Jurkat, Clone E6-1 (cell line): ENCODE data around the gene MAPK8IP3.
"Not testable (repeated sequence)": the region's sequence is repeated elsewhere in the genome, so short reads cannot be mapped to it uniquely, and the experiment has no call there.

Experiments used
- DNase-seq: peaks from one replicate; pipeline ENCODE4 v3.0.0-alpha.2; 2011; ENCODE audit warnings: low read depth, low spot score
- H3K4me3 ChIP-seq: 2 replicates; pipeline ENCODE4 v1.5.1; 2011; ENCODE audit warnings: mild to moderate bottlenecking, low read length, control low read depth, moderate library complexity

Gene MAPK8IP3

DNA sequence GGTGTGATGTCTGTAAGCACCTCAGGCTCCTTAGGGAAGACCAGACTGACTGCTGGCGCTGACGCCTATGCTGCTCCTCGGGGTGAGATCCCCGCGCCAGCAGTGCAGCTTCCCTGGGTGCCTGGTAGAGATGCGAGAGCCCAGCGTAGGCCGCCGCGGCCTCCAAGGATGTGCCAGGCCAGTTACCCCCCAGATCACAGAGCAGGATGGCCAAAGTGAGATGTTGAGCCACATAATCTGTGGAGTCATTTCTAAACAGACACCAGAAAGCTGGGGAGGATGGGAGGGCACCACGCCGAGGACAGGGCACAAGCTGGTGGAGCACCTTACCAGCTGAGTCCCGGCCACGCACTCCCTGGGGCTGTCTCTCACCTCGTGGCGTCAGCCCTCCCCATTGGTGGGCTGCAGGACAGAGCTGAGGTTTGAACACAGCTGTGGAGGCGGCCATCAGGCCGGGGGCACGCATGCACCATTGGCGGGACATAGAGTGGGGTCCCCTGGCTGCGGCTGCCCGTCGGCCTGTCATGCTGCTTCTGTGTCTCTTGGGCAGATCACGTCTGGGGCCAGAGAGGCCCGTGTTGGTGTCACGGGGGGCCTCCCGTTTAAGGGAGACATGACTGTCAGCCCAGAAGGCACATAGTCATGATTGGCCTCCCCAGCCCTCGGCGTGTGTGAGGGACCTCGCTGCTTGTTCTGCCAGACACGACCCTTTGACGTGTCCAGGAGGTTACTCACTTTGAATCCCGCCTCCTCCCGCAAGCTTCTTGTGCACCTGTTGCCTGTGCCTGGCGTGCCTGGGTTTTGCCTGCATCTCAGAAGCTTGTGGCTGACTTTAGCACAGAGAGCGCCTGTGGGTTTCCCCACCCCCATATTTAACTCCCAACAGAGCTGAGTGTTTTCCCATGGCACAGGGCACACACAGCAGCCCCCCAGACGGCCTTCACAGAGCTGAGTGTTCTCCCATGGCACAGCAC, 21.9 kb downstream of the MAPK8IP3 start:
- no peak for DNase-seq
- no peak overlapping the region for H3K4me3 ChIP-seq

DNA sequence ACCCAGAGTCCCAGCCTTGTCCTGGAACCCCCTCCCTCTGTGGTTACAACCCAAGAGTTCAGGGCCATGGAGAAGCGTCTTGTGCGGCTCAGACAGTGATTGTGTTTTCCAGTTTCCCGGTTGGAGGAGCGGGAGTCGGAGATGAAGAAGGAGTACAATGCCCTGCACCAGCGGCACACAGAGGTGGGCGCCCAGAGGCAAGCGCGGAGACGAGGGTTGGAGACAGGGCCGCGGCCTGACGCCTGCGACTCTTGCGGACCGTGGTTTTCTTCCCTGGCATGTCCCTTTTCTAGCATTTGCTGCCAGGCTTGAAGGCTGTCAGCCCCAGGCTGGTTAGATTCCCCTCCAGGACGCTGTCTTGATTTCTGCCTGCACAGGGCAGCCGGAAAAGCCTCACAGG, 23.0 kb downstream of the MAPK8IP3 start:
- DNase-seq: no peak
- H3K4me3 ChIP-seq: no peak overlapping the region

DNA sequence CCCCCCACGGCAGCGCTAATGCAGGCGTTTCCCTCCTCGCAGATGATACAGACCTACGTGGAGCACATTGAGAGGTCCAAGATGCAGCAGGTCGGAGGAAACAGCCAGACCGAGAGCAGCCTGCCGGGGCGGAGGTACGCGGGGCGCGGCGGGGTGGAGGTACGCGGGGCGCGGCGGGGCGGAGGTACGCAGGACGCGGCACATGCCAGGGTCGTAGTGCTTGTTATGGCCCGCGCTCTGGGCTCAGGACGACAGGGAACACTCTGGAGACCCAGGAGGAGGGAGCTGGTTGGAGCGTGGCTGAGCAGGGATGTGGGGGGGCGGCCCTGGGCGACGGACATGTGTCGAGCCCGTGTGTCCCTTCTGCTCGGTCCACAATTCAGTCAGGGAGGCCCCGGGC, 23.4 kb downstream of the MAPK8IP3 start:
- DNase-seq: no peak
- H3K4me3 ChIP-seq: no peak overlapping the region

- DNase-seq: no peak
- no peak overlapping the region for H3K4me3 ChIP-seq
Observed at GRCh38 chr16:1731073-1731472, 25.1 kb downstream of the MAPK8IP3 start.

GRCh38 chr16:1731603-1732002, 25.6 kb downstream of the MAPK8IP3 start:
- H3K4me3 ChIP-seq: no peak overlapping the region
- no peak for DNase-seq

GRCh38 chr16:1732071-1732470, 26.1 kb downstream of the MAPK8IP3 start:
- no peak for DNase-seq
- H3K4me3 ChIP-seq: no peak overlapping the region

- not testable (repeated sequence) for DNase-seq, H3K4me3 ChIP-seq
Observed at GRCh38 chr16:1732551-1732987, 26.6 kb downstream of the MAPK8IP3 start.

- no peak for DNase-seq
Observed at GRCh38 chr16:1734123-1734522, 28.1 kb downstream of the MAPK8IP3 start.

GRCh38 chr16:1734816-1735215, 28.8 kb downstream of the MAPK8IP3 start:
- DNase-seq: no peak
- no peak overlapping the region for H3K4me3 ChIP-seq

More at GRCh38 chr16:1734123-1734522, 28.1 kb downstream of the MAPK8IP3 start:
- H3K4me3 ChIP-seq: no peak overlapping the region

- no peak for DNase-seq
- no peak overlapping the region for H3K4me3 ChIP-seq
Observed at GRCh38 chr16:1740234-1740633, 34.2 kb downstream of the MAPK8IP3 start.

DNA sequence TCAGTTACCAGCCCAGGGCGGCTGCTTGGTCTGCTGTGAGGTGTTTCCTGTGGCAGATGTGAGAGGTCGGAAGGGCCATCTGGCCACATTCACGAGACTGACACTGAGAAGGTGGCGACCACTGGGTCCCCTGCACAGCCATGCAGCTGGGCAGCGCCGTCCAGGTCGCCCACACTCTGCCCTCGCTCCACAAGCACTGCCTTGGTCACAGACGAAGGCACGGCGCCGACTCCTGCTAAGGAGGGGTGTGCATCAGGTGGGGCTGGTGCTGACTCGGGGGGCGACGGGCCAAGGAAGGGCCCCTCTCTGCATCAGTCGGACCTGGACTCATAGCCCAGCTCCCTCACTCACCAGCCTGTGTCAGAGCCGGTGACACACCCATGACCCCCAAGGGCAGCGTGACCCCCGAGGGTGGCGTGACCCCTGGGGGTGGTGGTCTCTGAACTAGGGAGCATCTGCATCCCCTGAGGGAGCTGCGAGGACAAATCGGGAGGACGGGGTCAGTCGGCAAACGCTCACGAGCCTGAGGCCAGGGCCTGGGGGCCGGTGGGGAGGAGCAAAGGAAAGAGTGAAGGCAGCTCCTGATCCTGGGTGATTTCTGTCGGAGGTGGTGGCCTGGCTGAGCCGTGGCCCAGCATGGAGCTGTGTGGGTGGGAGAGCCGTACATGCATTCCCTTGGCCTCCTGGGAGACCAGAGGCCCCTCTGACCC, 34.9 kb downstream of the MAPK8IP3 start:
- no peak overlapping the region for H3K4me3 ChIP-seq
- DNase-seq: no peak

GRCh38 chr16:1741553-1742165, 35.7 kb downstream of the MAPK8IP3 start:
- no peak overlapping the region for H3K4me3 ChIP-seq
- no peak for DNase-seq

DNA sequence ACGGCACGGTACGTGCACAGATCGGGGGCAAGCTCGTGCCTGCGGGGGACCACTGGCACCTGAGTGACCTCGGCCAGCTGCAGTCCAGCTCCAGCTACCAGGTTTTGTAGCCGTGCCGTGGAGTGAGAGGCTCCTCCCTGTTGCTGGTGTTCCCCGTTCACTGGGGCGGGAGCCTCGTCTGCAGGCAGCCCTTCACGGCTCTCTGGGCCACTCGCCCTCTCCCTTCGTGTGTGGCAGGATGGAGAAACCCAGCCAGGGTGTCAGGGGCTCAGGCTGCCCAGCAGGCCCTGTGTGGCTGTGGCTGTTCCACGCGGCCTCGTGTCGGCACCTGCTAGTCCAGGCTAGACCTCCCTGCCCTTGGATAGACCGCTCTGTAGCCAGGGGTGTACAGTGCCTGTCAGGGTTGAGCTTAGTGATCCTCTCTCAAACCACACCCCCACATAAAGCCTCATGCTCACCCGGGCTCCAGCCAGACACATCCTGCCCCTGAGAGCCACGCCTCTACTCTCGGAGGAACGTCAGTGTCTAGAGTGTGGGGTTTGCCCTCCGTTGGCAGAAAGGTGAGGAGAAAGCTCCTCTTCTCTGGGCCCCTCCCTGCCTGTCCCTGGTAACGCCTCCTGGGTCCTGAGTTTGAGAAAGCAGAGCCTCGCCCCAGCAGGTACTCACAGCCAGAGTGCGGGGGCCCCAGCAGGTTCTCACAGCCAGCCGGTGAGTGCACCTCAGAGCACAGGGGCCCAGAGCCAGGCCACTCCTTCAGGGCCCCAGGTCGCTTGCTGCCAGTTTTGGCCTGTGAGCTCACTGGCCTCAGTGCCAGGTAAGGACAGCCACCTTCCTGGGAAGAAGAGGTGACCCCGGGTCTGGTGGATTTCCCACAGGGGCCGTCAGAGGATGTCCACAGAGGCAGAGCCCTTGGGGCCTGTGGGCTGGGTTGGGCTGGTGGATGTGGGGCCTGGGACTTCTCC, 37.7 kb downstream of the MAPK8IP3 start:
- DNase-seq: no peak
- no peak overlapping the region for H3K4me3 ChIP-seq

GRCh38 chr16:1744338-1744840, 38.4 kb downstream of the MAPK8IP3 start:
- DNase-seq: no peak
- no peak overlapping the region for H3K4me3 ChIP-seq

DNA sequence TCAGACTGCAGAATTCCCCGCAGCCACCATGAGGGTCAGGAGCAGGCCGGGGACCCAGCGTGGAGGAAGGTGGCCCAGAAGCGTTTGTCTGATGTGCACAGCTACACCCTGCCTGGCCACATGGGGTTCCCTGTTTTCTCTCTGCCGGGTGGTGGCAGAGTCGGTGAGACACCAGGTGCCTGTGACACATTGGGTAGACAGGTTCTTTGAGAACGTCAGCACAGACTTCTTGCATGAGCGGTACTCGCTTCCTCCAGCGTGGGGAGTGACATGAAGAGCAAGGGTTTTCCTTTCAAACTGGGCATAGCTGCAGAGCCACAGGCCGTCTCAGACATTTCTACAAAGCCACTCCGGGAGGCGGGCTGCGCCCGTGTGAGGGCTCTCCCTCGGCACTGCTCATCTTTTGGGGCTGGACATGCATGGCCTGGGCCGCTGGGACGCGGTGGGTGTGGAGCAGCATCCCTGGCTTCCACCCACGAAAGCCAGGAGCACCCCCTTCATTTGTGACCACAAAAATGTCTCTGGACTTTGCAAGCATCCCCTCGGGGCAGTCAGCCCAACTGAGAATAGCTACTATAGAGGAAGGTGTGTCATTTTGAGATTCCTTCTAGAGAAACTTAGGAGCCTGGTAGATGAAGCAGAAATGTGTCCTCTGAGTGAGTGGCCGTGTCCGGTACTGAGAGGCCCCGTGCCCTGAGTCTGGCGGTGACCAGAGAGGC, 39.3 kb downstream of the MAPK8IP3 start:
- no peak for DNase-seq
- no peak overlapping the region for H3K4me3 ChIP-seq

- no peak for DNase-seq
- H3K4me3 ChIP-seq: no peak overlapping the region
Observed at GRCh38 chr16:1745900-1746692, 40.1 kb downstream of the MAPK8IP3 start.

DNA sequence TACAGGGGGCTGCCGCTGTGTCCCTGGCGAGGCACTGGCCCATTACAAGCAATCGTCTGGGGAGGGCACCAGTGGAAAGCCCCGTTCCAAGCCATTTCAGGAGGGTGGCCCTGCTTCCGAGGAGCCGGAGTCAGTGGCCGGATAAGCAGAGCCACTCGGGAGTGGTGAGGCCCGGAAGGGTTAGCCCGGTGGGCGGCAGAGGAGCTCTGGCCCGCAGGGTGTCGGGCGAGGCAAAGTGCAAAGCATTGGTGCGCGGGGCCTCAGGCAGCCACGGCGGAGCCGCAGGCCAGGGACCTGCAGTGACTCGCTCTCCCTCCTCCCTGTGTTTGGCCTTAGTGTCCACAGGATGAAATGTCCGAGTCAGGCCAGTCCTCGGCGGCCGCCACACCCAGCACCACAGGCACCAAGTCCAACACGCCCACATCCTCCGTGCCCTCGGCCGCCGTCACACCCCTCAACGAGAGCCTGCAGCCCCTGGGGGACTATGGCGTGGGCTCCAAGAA, 40.7 kb downstream of the MAPK8IP3 start:
- H3K4me3 ChIP-seq: no peak overlapping the region
- DNase-seq: no peak
